Activated T-helper 1 cell treated with anti-CD3 and anti-CD28 coated beads, Interleukin-12 subunit alpha, Interleukin-12 subunit beta, Interleukin-2, Interleukin-4 antibody, amounts not matched to agents 30 ng/mL and 10 ng/mL and 1 ng/mL, durations not matched to agents 14 hours and 24 hours and 36 hours (primary cell): ENCODE data around the gene VAMP2. TPM values are rescaled to one million over a fixed set of nuclear protein-coding genes. Genes with fewer than 3 reads are reported as not detected.

Source experiments
- DNase-seq: peaks from one replicate; pipeline ENCODE4 v3.0.0; 2021; ENCODE audit warnings: low spot score
- H3K27ac Mint-ChIP-seq: one replicate; pipeline ENCODE4 v1.8.0; 2021; ENCODE audit warnings: mild to moderate bottlenecking, mixed read lengths
- H3K27me3 Mint-ChIP-seq: one replicate; pipeline ENCODE4 v1.8.0; 2022; ENCODE audit warnings: mild to moderate bottlenecking, moderate library complexity, mixed read lengths; ENCODE audit not compliant: insufficient read depth
- H3K36me3 Mint-ChIP-seq: one replicate; pipeline ENCODE4 v1.8.0; 2021; ENCODE audit warnings: low read depth, mixed read lengths
- H3K4me1 Mint-ChIP-seq: one replicate; pipeline ENCODE4 v1.8.0; 2021; ENCODE audit warnings: low read depth, mixed read lengths
- H3K4me3 Mint-ChIP-seq: one replicate; pipeline ENCODE4 v1.8.0; 2021; ENCODE audit warnings: mild to moderate bottlenecking, moderate library complexity, mixed read lengths
- H3K9me3 Mint-ChIP-seq: one replicate; pipeline ENCODE4 v1.8.0; 2021; ENCODE audit warnings: mixed read lengths
- intact Hi-C: fragments of 100-400 bp; cut with micrococcal nuclease; formaldehyde crosslinking; loops from one replicate; pipeline ENCODE4 v1.15.1; 2024
- total RNA-seq: library from RNA; stranded (reverse); gene quantifications from 2 replicates; pipeline ENCODE4 v1.2.3, GENCODE V29; 2022

Gene VAMP2
- total RNA-seq, 1 donor from 2014 or later = 55.9 TPM

GRCh38 chr17:8156246-8156992, 6.3 kb downstream of the VAMP2 start:
- peaks cover 23% of the 10 kb centered on the region for H3K36me3 Mint-ChIP-seq
- DNase-seq = peak; percentile 100
- intact Hi-C loops = loop anchor here (1.0 to 10.0 kb wide), 13 partner anchors 8 to 1142 kb away; partner anchors contain the start of genes CNTROB, MPDU1, PFAS and RNASEK
- H3K4me3 Mint-ChIP-seq = no peak overlapping the region
- H3K27me3 Mint-ChIP-seq = no peaks in the 10 kb centered on the region
- H3K9me3 Mint-ChIP-seq = no peaks in the 10 kb centered on the region
- peaks cover 56% of the 10 kb centered on the region for H3K4me1 Mint-ChIP-seq
- H3K27ac Mint-ChIP-seq = no peak overlapping the region

GRCh38 chr17:8155996-8156245, 6.8 kb downstream of the VAMP2 start:
- H3K27me3 Mint-ChIP-seq = no peaks in the 10 kb centered on the region
- H3K36me3 Mint-ChIP-seq = peaks cover 19% of the 10 kb centered on the region
- no peaks in the 10 kb centered on the region for H3K9me3 Mint-ChIP-seq
- no peak for DNase-seq
- H3K4me3 Mint-ChIP-seq = no peak overlapping the region
- intact Hi-C loops = loop anchor here (1.0 to 10.0 kb wide), 13 partner anchors 8 to 1141 kb away; partner anchors contain the start of genes CNTROB, MPDU1, PFAS and RNASEK
- peaks cover 53% of the 10 kb centered on the region for H3K4me1 Mint-ChIP-seq
- no peak overlapping the region for H3K27ac Mint-ChIP-seq

GRCh38 chr17:8155231-8155995, 7.3 kb downstream of the VAMP2 start:
- intact Hi-C loops = loop anchor here (10.0 kb wide), 3 partner anchors 471 to 1141 kb away; partner anchors contain the start of genes MPDU1, RNASEK, TP53 and WRAP53
- no peaks in the 10 kb centered on the region for H3K9me3 Mint-ChIP-seq
- H3K4me3 Mint-ChIP-seq = no peak overlapping the region
- H3K4me1 Mint-ChIP-seq = peaks cover 53% of the 10 kb centered on the region
- H3K27ac Mint-ChIP-seq = no peak overlapping the region
- H3K27me3 Mint-ChIP-seq = no peaks in the 10 kb centered on the region
- peaks cover 16% of the 10 kb centered on the region for H3K36me3 Mint-ChIP-seq
- no peak for DNase-seq

GRCh38 chr17:8154608-8155155, 8.1 kb downstream of the VAMP2 start:
- H3K27ac Mint-ChIP-seq = no peak overlapping the region
- H3K4me3 Mint-ChIP-seq = no peak overlapping the region
- intact Hi-C loops = loop anchor here (5.0 to 10.0 kb wide), 4 partner anchors 267 to 1140 kb away; partner anchors contain the start of genes CHD3, MPDU1, RNASEK and TP53
- DNase-seq = no peak
- no peaks in the 10 kb centered on the region for H3K27me3 Mint-ChIP-seq
- H3K36me3 Mint-ChIP-seq = peaks cover 11% of the 10 kb centered on the region
- H3K4me1 Mint-ChIP-seq = peaks cover 49% of the 10 kb centered on the region
- H3K9me3 Mint-ChIP-seq = no peaks in the 10 kb centered on the region

- Mint-ChIP-seq H3K36me3 (peaks cover 8% of the 10 kb centered on the region), H3K4me3 (no peak overlapping the region)
- peak; percentile 88 for DNase-seq
These were observed 8.7 kb downstream of the VAMP2 start for GRCh38 chr17:8153957-8154607.

GRCh38 chr17:8153525-8153956, 9.2 kb downstream of the VAMP2 start:
- no peaks in the 10 kb centered on the region for H3K9me3 Mint-ChIP-seq
- H3K4me1 Mint-ChIP-seq = peaks cover 40% of the 10 kb centered on the region
- no peak for DNase-seq
- intact Hi-C loops = loop anchor here (5.0 to 10.0 kb wide), 4 partner anchors 266 to 1139 kb away; partner anchors contain the start of genes CHD3, MPDU1, RNASEK and TP53
- H3K27me3 Mint-ChIP-seq = no peaks in the 10 kb centered on the region
- peaks cover 4% of the 10 kb centered on the region for H3K36me3 Mint-ChIP-seq
- H3K4me3 Mint-ChIP-seq = peak overlapping the region; percentile 95
- peak overlapping the region; percentile 98 for H3K27ac Mint-ChIP-seq

More at GRCh38 chr17:8153957-8154607, 8.7 kb downstream of the VAMP2 start:
- peak overlapping the region; percentile 93 for H3K27ac Mint-ChIP-seq
- H3K4me1 Mint-ChIP-seq = peaks cover 44% of the 10 kb centered on the region
- intact Hi-C loops = loop anchor here (5.0 to 10.0 kb wide), 4 partner anchors 267 to 1139 kb away; partner anchors contain the start of genes CHD3, MPDU1, RNASEK and TP53
- no peaks in the 10 kb centered on the region for H3K9me3 Mint-ChIP-seq
- H3K27me3 Mint-ChIP-seq = no peaks in the 10 kb centered on the region

DNA sequence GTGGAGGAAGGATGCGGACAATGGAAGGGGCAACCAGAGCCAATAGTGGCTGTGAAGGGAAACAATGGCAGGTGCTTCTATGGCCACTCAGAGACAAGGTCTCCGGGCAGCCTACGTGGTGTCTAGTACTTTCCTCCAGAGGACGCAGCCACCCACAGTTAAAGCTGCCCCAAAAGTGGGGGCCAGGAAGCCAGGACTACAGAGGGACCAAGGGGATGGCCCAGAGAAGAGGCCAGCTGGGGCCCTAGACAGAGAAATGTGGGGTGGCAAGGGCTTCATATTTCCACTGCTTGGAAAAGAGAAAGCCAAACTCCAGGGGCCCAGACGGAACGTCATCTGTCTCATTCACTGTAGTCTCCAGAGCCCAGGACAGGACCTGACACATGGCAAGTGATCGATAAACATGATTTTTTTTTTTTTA, 9.7 kb downstream of the VAMP2 start:
- Mint-ChIP-seq H3K36me3 (peaks cover 2% of the 10 kb centered on the region), H3K9me3 (no peaks in the 10 kb centered on the region), H3K27ac (peak overlapping the region; percentile 98), H3K4me3 (peak overlapping the region; percentile 95), H3K4me1 (peaks cover 37% of the 10 kb centered on the region), H3K27me3 (no peaks in the 10 kb centered on the region)
- no peak for DNase-seq
- intact Hi-C loops = loop anchor here (5.0 to 10.0 kb wide), 4 partner anchors 266 to 1138 kb away; partner anchors contain the start of genes CHD3, MPDU1, RNASEK and TP53

- intact Hi-C loops = loop anchor here (5.0 to 10.0 kb wide), 4 partner anchors 265 to 1137 kb away; partner anchors contain the start of genes CHD3, MPDU1, RNASEK and TP53
- peak within 1 kb of the TSS; percentile 95 for H3K4me3 Mint-ChIP-seq
- no peaks in the 10 kb centered on the region for H3K27me3 Mint-ChIP-seq
- H3K36me3 Mint-ChIP-seq = peaks cover 2% of the 10 kb centered on the region
- peak; percentile 88 for DNase-seq
- peak within 1 kb of the TSS; percentile 98 for H3K27ac Mint-ChIP-seq
- no peaks in the 10 kb centered on the region for H3K9me3 Mint-ChIP-seq
- H3K4me1 Mint-ChIP-seq = peaks cover 37% of the 10 kb centered on the region
These were observed 10.5 kb downstream of the VAMP2 start, which contains the start of gene PER1 for GRCh38 chr17:8152112-8152775. Gene PER1 (minus strand): TSS chr17:8152404. CDS start chr17:8150706, 1,698 bp downstream.

DNA sequence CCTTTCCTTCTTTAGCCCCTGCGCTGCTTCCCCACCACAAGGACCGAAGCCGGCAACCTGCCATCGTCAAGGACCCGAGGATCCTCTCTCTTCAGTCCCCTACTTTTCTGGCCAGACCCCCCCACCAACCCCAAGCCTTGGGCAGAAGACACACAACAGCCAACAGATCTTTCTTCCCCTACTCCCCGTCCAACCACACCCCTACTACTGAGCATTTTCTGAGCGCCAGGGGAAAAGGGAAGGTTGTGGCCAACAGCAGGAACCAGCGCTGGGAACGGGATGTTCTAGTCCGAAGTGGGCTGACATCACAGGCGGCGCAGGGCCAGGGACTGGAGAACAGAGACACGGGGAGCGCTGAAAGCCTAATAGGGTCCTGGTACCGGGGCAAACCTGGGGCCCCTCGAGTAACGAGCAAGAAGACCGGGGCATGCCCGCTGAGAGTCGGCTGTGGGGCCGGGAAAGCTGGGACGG, 11.1 kb downstream of the VAMP2 start:
- H3K4me3 Mint-ChIP-seq = peak overlapping the region; percentile 95
- H3K27me3 Mint-ChIP-seq = no peaks in the 10 kb centered on the region
- intact Hi-C loops = loop anchor here (1.0 to 10.0 kb wide), 5 partner anchors 12 to 1137 kb away; partner anchors contain the start of genes CHD3, MPDU1, RNASEK and TP53
- DNase-seq = no peak
- peak overlapping the region; percentile 98 for H3K27ac Mint-ChIP-seq
- H3K9me3 Mint-ChIP-seq = no peaks in the 10 kb centered on the region
- H3K4me1 Mint-ChIP-seq = peaks cover 37% of the 10 kb centered on the region
- peaks cover 5% of the 10 kb centered on the region for H3K36me3 Mint-ChIP-seq

- H3K4me1 Mint-ChIP-seq = peaks cover 37% of the 10 kb centered on the region
- H3K9me3 Mint-ChIP-seq = no peaks in the 10 kb centered on the region
- H3K36me3 Mint-ChIP-seq = peaks cover 10% of the 10 kb centered on the region
- H3K27ac Mint-ChIP-seq = peak overlapping the region; percentile 98
- no peaks in the 10 kb centered on the region for H3K27me3 Mint-ChIP-seq
- peak overlapping the region; percentile 95 for H3K4me3 Mint-ChIP-seq
- peak; percentile 91 for DNase-seq
- intact Hi-C loops = loop anchor here (1.0 to 10.0 kb wide), 5 partner anchors 12 to 1136 kb away; partner anchors contain the start of genes CHD3, MPDU1, RNASEK and TP53
These were observed 11.6 kb downstream of the VAMP2 start for GRCh38 chr17:8151120-8151640.
